GM12892 (cell line): Measurements from ENCODE around the gene ELL2.
"Not testable (repeated sequence)": the region's sequence is repeated elsewhere in the genome, so short reads cannot be mapped to it uniquely, and the experiment has no call there.

ENCODE experiments used
- DNase-seq: peaks from one replicate; pipeline ENCODE4 v3.0.0; 2011; ENCODE audit not compliant: insufficient read length
- FAIRE-seq: peaks from 2 replicates; lab custom pipeline; 2011; peaks lifted over from hg19 to GRCh38; lab: Jason Lieb, UNC
- POLR2A ChIP-seq: IDR thresholded peaks from 2 replicates; pipeline ENCODE4 v1.6.1; 2011; ENCODE audit warnings: low read depth, low read length, control low read depth
- POLR2AphosphoS5 ChIP-seq: IDR thresholded peaks from 2 replicates; pipeline ENCODE4 v1.6.1; 2011; ENCODE audit warnings: low read depth, low read length, control low read depth
- TAF1 ChIP-seq: IDR thresholded peaks from 2 replicates; pipeline ENCODE4 v1.6.1; 2011; ENCODE audit warnings: low read depth, mild to moderate bottlenecking, control low read depth, low read length, borderline replicate concordance

ELL2 gene

GRCh38 chr5:95936812-95937397 lies 24.7 kb downstream of the ELL2 start:
- DNase-seq (no peak), FAIRE-seq (peak; percentile 9)
- TF ChIP-seq POLR2A (no peak), POLR2AphosphoS5 (no peak)

- TF ChIP-seq TAF1 = no peak
- no peak for TF ChIP-seq POLR2AphosphoS5
- TF ChIP-seq POLR2A = no peak
- DNase-seq (no peak), FAIRE-seq (no peak)
These were observed 26.0 kb downstream of the ELL2 start for GRCh38 chr5:95935553-95936100.

GRCh38 chr5:95934207-95934804 lies 27.3 kb downstream of the ELL2 start:
- FAIRE-seq (no peak), DNase-seq (no peak)
- TF ChIP-seq POLR2AphosphoS5 (no peak), POLR2A (no peak), TAF1 (no peak)

DNA sequence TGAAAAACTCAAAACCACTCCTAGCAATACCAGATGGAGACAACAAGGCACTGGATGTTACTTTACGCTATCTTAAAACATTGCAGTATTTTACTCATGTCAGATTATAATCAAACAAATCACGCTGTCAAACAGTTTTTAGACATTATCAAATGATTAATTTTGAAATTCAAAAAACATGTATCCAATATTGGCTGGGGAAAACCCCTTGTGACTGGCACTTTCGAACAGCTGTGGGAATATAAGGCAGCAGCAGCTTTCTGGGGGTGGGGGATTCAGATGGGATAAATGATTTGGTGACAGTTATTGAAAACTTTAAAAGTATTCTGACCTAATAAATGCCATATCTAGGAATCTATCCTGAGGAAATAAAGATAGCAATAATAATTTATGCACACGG lies 28.7 kb downstream of the ELL2 start:
- no peak for TF ChIP-seq POLR2AphosphoS5
- FAIRE-seq (no peak), DNase-seq (no peak)

DNA sequence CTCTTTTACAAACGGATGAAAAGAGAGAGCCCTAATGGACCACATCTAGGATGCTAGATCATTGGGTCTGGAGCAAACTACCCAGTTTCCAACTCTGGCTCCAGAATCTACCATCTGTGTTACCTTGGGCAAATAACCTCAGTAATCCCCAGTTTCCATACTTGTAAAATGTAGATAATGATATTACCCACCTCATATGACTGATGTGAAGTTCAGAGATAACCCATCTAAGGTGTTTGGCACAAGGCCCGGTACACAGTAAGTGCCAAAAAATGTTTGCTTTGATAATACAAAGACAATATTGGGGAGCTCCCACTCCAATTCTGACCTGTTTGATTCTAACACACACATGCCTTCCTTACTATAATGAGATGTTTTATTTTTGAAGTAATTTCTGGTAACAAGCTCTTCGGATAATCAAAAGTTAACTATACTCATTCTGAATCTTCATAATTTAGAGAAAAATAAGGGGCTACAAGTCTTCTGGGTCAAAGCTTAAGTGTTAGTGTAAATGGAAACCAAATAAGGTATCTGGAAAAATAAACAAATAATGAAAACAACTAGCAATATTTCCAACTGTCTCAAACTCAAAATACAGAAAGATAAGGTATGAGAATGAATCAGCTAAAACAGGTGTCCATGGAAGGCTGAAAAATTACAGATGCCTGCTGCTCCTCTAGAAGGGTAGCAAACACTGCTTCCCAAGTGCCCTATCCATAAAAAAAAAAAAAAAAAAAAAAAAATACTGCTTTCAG lies 30.4 kb downstream of the ELL2 start:
- FAIRE-seq (no peak), DNase-seq (no peak)
- TF ChIP-seq POLR2A = no peak
- TF ChIP-seq TAF1 = no peak
- no peak for TF ChIP-seq POLR2AphosphoS5

DNA sequence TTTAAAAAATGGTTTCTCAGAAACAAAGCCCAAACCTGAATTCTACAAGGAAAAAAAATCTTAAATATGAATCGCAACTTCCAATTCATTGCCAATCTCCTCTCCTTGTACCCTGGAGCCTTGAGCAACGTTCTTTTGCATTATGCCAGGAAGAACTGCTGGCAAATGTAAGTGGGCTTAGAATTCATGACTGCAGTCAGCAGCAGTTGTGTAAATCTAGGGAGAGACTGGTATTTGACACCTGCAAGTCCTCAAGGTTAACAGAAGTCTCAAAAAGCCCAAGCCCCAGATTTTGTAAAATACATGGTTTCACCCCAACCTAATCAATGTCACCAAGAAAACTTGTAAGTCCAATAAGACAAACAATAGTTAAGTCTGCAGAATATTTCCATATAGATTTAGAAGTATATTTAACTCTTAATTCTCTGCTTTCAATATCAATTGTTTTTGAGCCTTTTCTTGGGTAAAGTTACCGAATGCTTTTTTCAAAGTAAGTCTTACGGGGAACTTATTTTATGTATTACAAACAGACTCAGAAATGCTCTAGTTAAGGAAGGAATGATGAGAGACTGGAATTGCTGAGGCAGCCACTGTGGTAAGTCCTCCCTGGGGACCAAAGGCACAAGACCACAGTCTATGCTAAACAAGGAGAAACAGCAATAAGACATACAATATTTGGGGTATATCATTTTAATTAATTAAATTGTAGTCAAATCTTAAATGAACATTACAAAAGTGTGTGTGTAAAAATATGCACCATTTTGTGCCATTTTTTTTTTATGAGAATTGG lies 31.3 kb downstream of the ELL2 start:
- no peak for TF ChIP-seq POLR2A
- no peak for TF ChIP-seq POLR2AphosphoS5
- no peak for TF ChIP-seq TAF1
- FAIRE-seq (no peak), DNase-seq (no peak)

GRCh38 chr5:95928724-95929253 lies 32.9 kb downstream of the ELL2 start:
- TF ChIP-seq TAF1 = no peak
- no peak for TF ChIP-seq POLR2AphosphoS5
- no peak for TF ChIP-seq POLR2A
- DNase-seq (no peak), FAIRE-seq (peak; percentile 69)

GRCh38 chr5:95927927-95928723 lies 33.5 kb downstream of the ELL2 start:
- DNase-seq (no peak), FAIRE-seq (peak; percentile 71)
- TF ChIP-seq POLR2AphosphoS5 (no peak; the same call in 1 of the 2 replicates), POLR2A (no peak), TAF1 (no peak)

GRCh38 chr5:95927300-95927699 lies 34.4 kb downstream of the ELL2 start:
- not testable (repeated sequence) for FAIRE-seq

GRCh38 chr5:95925939-95926338 lies 35.7 kb downstream of the ELL2 start:
- FAIRE-seq (peak; percentile 63), DNase-seq (no peak)
- TF ChIP-seq TAF1 = no peak
- TF ChIP-seq POLR2A = no peak
- no peak for TF ChIP-seq POLR2AphosphoS5

More at GRCh38 chr5:95927300-95927699, 34.4 kb downstream of the ELL2 start:
- DNase-seq = not testable (repeated sequence)

- peak; percentile 30 for FAIRE-seq
- TF ChIP-seq POLR2A (no peak), TAF1 (no peak)
- no peak for DNase-seq
These were observed 36.3 kb downstream of the ELL2 start for GRCh38 chr5:95925378-95925744.
